GM18873 (cell line): ENCODE results near the gene IFI44.

Source experiments
- ATAC-seq: cut with Tn5 transposase; IDR thresholded peaks from one replicate; pipeline ENCODE4 v1.9.1; 2021; ENCODE audit warnings: mild to moderate bottlenecking, moderate library complexity, moderate number of reproducible peaks; ENCODE audit not compliant: unreplicated experiment, low FRiP score

IFI44 gene

DNA sequence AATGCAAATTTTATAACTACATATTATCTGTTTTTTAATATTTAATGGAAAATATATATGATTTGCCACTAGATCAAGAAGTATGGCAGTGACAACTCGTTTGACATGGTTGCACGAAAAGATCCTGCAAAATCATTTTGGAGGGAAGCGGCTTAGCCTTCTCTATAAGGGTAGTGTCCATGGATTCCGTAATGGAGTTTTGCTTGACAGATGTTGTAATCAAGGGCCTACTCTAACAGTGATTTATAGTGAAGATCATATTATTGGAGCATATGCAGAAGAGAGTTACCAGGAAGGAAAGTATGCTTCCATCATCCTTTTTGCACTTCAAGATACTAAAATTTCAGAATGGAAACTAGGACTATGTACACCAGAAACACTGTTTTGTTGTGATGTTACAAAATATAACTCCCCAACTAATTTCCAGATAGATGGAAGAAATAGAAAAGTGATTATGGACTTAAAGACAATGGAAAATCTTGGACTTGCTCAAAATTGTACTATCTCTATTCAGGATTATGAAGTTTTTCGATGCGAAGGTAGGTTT is 556 bp downstream of the IFI44 start:
- ATAC-seq = no peak

- no peak for ATAC-seq
Observed at GRCh38 chr1:78651241-78651640, 1.6 kb downstream of the IFI44 start.

- no peak for ATAC-seq
Observed at GRCh38 chr1:78652019-78652560, 2.5 kb downstream of the IFI44 start.

DNA sequence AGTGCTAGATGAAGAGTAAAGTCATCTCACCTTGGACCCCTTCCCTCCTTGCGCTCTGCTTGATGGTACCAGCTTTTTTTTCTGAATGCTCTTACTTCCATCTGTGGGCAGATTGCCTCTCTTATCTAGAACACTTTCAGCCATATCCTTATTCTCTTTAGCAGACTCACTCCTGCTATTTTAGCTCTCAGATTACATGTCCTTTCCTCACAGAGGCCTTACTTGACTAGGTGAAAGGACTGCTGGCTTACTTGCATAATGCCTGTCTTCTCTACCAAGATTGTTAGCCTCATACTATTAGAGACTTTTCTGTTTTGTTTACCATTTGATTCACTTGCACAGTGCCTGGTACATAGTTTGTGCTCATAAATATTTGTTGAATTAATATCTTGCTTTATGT is 9.3 kb downstream of the IFI44 start:
- no peak for ATAC-seq

- ATAC-seq = no peak
Observed at GRCh38 chr1:78663923-78664322, 14.3 kb downstream of the IFI44 start.

- no peak for ATAC-seq
Observed at GRCh38 chr1:78664763-78665162, 15.1 kb downstream of the IFI44 start.

DNA sequence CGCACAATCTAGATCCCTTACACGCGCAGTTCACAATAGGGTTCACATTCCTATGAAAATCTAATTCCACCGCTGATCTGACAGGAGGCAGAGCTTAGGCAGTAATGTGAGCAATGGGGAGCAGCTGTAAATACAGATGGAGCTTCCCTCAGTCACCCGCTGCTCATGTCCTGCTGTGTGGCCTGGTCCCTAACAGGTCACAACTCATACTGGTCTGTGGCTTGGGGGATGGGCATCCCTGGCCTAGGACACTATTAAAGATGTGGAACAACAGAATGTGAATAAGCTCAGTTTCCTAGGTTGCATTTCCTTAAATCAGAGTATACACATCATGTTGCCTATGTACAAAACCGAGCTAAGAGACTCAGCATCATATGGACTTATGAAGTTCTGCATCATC is 16.2 kb downstream of the IFI44 start:
- ATAC-seq = no peak

DNA sequence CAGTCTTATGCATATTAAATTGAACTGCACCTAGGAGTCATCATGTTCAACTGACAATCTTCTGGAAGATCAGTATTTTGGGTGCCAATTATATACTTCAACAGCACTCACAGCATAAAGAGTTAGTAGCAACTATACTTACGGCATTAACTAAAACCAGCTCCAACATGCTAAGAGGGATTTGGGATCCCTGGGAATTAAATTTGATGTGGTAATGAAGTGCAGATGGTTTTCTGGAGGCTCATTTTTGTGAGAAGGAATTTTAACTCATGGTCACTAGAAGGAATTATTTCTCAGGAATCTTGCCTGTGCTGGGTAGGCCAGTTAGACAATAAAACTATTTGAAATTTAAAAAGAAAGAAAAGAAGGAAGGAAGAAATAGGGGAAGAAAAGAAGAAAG is 18.3 kb downstream of the IFI44 start:
- ATAC-seq = no peak

GRCh38 chr1:78668427-78668826 is 18.8 kb downstream of the IFI44 start:
- ATAC-seq = no peak

- ATAC-seq = no peak
Observed at GRCh38 chr1:78672428-78672827, 22.8 kb downstream of the IFI44 start.

GRCh38 chr1:78673120-78673519 is 23.5 kb downstream of the IFI44 start:
- ATAC-seq = peak; percentile 56

DNA sequence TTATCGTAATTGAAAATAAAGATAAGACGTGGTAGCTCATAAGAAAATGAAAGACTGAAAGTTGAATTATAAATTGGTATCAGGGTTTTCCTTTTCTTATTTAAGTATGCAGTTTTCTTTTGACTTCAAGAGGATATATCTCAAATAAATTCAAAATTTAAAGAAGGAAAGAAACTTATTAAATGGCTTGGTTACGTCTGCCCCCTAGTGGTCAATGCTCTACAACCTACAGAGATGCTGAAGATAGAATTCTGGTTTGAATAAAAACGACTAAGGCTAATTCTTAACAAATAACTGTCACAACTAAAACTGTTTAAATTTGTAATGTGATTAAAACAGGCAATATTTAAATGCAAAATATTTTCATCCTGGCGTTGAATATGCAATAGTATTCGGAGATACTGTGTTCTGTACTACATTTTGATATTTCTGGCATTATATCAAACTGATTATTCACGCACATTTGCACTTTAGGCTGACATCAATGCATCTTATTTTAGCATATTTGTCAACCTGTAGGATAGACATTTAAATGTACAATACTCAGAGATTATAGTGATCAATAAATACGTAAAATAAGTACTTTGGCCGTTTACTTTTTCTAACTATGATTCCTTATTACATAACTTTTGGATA is 26.8 kb downstream of the IFI44 start:
- no peak for ATAC-seq

- no peak for ATAC-seq
Observed at GRCh38 chr1:78676993-78677392, 27.4 kb downstream of the IFI44 start.

DNA sequence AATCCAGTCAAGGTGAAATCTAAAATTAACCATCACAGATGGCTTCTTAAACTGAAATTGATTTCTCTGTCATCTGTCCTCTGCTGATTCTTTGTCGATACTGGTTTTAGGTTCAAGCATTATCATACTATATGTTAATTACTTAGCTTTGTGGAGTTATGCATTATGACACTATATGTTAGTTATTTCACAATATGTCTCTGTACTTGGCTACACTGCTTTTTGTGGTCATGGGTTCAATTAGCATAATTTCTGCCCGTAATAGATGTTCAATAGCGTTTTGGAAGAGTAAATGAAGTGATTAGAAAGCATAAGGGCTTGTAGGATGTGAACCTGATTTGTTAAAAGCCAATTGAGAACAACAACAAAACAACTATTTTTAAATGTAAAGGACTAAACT is 28.2 kb downstream of the IFI44 start:
- no peak for ATAC-seq

GRCh38 chr1:78678324-78678723 is 28.7 kb downstream of the IFI44 start:
- ATAC-seq = peak; percentile 79

GRCh38 chr1:78681265-78681664 is 31.6 kb downstream of the IFI44 start:
- ATAC-seq = no peak

DNA sequence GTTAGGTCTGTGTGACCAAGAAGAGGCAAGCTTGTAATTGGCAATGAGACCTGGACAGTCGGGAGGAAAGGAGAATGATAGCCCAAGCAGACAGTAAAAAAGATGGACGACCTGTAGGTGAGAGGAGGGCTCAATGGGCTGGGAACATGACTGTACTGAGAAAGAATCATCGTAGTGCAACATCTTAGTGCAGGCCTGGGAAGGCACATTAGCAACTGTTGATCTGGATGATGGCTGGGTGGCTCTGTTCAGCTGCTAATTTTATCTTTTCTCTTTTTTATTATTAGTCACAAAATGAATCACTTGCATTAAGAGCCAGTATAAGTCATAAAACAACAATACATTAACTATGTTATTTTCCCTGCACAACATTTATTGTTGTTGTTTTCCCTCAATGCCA is 32.9 kb downstream of the IFI44 start:
- ATAC-seq = no peak

DNA sequence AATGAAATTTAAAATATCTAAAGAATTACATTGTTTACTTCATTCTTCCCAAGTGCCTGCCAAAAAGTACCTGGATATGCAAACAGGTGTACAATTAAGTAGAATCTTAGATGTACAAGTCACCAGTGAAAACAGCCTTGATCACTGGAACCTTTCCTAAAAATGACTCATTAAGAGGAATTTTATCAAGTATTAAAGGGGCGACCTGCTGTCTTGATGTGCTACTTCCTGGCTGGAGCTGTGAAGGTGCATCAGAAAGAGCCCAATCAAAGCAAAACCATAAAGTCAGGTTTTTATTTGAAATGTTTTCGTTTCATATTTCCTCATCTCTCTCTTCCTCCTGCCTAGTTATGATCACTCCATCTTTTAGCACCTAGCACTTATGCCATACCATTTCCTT is 33.4 kb downstream of the IFI44 start:
- no peak for ATAC-seq

GRCh38 chr1:78687315-78687714 is 37.7 kb downstream of the IFI44 start:
- ATAC-seq = no peak

DNA sequence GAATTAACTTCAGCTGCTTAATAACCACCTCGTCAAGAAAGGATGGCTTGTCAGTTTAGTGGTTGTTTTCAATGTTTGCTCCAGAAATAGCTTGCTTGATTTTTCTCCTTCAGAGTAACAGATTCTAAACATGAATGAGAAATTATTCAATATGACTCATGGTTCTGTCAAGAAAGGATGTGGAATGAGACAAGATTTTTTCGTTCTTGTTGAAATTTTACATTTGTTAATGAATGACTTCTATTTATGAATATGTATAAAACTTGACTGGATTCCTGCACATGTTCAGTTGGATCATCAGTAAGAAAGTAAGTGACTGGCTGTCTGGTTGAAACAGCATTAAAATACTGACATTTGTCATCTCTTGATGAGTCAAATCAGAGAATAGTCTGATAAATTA is 38.3 kb downstream of the IFI44 start:
- no peak for ATAC-seq

GRCh38 chr1:78688697-78689096 is 39.1 kb downstream of the IFI44 start:
- no peak for ATAC-seq

GRCh38 chr1:78690516-78690915 is 40.9 kb downstream of the IFI44 start:
- no peak for ATAC-seq
